Peyer's patch (tissue), 4 donors: Measurements from ENCODE around the gene ZNF764. TPM values are rescaled to one million over a fixed set of nuclear protein-coding genes. Genes with fewer than 3 reads are reported as not detected.
A peak's percentile ranks its signal among the peaks of the same experiment; 100 is the strongest.

Experiments used
- DNase-seq, 3 donors: peaks; one replicate each; pipeline ENCODE4 v3.0.0-alpha.2; 2017 to 2019
- H3K27ac ChIP-seq, 4 donors: fragments of 200-600 bp; sonication (generic); one replicate each; pipeline ENCODE4 v1.5.1; 2016 to 2019
- H3K27me3 ChIP-seq, 2 donors: fragments of 200-600 bp; sonication (generic); one replicate each; pipeline ENCODE4 v1.5.1; 2019
- H3K36me3 ChIP-seq, 3 donors: fragments of 200-600 bp; sonication (generic); one replicate each; pipeline ENCODE4 v1.5.1; 2016 to 2019
- H3K4me1 ChIP-seq, 4 donors: fragments of 200-600 bp; sonication (generic); one replicate each; pipeline ENCODE4 v1.5.1; 2016 to 2019
- H3K4me3 ChIP-seq, 4 donors: fragments of 200-600 bp; sonication (generic); 1 replicate in 3 of 4; 2 replicates in 1 of 4; pipeline ENCODE4 v1.5.1; 2016 to 2019; ENCODE audit warnings: mild to moderate bottlenecking in 1 of 4
- H3K9me3 ChIP-seq, 4 donors: fragments of 200-600 bp; sonication (generic); one replicate each; pipeline ENCODE4 v1.5.1; 2016 to 2019; ENCODE audit warnings: mild to moderate bottlenecking in 1 of 4
- POLR2A ChIP-seq, 2 donors: fragments of 450-650 bp; IDR thresholded peaks; one replicate each; pipeline ENCODE4 v1.5.1; 2017; ENCODE audit warnings: antibody characterized with exemption in 2 of 2, mild to moderate bottlenecking in 2 of 2, moderate library complexity in 2 of 2
- total RNA-seq, 4 donors: library from RNA; depleted of rRNA; stranded (reverse); fragments of >200 nt; gene quantifications; one replicate each; pipeline ENCODE4 v1.1.0, GENCODE V29; 2016
- TF ChIP-seq, protein P1 (sequence below), 6 experiments: fragments of 450-650 bp in 4 of 6; fragments of 200-600 bp in 2 of 6; sonication (generic) in 1 of 6; IDR thresholded peaks; one replicate each; pipeline ENCODE4 v1.5.1; 2017 to 2019; ENCODE audit warnings: antibody characterized with exemption in 6 of 6, mild to moderate bottlenecking in 3 of 6, moderate library complexity in 1 of 6

The ZNF764 gene
- total RNA-seq, 4 donors from 2014 or later: 5.8 to 22.5 (median 19.8) TPM

DNA sequence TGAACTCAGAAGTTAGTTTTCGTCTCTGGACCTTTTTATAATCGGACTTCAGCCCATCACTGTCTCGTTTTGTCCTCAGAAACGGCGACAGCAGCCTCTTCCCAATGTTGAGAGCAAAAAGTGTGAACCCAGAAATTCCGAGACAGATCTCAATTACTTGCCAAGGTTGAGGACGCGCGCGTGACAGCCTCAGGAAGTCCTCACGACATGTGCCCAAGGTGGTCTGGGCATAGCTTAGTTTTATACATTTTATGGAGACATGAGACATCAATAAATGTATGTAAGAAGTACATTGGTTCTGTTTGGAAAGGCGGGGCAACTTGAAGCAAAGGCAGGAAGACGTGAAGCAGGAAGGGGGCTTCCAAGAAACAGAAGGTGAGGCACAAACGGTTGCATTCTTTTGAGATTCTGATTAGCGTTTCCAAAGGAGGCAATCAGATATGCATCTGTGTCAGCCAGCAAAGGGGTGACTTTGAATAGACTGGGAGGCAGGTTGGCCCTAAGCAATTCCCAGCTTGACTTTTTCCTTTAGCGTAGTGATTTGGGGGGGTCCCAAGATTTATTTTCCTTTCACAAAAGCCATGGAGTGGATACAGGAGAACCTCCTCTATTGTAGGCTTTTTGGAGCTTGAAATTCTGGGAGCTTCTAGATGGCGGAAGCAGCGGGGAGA is 22.9 kb downstream of the ZNF764 start:
- Histone ChIP-seq H3K9me3 (no peaks in the 10 kb centered on the region), H3K4me1 (peaks cover 0 to 19% (median 0%) of the 10 kb centered on the region in 4 donors)

DNA sequence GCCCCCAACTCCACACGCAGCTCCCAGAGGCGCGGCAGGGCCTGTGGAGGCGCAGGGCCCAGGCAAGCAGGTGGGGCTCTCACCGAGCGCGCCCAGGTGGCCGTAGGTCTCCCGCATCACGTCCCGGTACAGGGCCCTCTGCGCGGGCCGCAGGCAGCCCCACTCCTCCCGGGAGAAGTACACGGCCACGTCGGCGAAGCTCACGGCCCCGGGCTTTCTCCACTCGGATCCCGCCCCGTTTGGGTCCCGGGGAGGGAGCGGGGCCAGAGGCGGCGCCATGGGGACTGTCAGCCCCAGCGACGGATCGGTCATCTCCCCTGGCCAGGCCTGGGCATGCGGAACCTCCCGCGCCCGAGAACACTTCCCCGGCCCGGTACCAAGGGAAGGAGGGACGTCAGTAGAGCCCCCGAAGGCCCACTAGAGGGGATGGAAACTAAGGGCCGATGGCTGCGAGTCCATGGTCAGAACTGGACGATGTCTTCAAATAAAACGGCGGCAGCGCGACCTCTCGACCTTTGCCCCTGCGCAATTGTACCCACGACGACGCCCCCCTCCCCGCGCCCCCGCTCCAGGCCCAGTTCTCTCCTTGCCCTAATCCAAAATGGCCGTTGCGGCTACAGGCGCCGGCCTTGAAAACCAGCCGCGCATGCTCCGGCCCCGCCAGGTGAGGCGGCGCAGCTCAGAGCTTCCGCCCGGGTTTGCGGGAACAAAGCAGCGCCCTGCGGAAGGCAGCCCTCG is 23.6 kb downstream of the ZNF764 start, which contains the start of gene ZNF747:
Gene ZNF747, minus strand, starts transcription at position 491 of the 738 bp plus-strand sequence. Its CDS starts 179 bp downstream, at position 312.
- peak; percentile 38 to 60 for TF ChIP-seq POLR2A (IDR thresholded peaks at IDR 0.05)
- TF ChIP-seq, protein P1, sequence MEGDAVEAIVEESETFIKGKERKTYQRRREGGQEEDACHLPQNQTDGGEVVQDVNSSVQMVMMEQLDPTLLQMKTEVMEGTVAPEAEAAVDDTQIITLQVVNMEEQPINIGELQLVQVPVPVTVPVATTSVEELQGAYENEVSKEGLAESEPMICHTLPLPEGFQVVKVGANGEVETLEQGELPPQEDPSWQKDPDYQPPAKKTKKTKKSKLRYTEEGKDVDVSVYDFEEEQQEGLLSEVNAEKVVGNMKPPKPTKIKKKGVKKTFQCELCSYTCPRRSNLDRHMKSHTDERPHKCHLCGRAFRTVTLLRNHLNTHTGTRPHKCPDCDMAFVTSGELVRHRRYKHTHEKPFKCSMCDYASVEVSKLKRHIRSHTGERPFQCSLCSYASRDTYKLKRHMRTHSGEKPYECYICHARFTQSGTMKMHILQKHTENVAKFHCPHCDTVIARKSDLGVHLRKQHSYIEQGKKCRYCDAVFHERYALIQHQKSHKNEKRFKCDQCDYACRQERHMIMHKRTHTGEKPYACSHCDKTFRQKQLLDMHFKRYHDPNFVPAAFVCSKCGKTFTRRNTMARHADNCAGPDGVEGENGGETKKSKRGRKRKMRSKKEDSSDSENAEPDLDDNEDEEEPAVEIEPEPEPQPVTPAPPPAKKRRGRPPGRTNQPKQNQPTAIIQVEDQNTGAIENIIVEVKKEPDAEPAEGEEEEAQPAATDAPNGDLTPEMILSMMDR (IDR thresholded peaks at IDR 0.05): peak in 2 of 6 experiments; percentile 5 to 7
- H3K27me3 ChIP-seq: no peaks in the 10 kb centered on the region
- H3K4me1 ChIP-seq: peaks cover 0 to 19% (median 0%) of the 10 kb centered on the region in 4 donors
- peak; percentile 91 to 97 (median 94) for DNase-seq
- H3K9me3 ChIP-seq: no peaks in the 10 kb centered on the region
- H3K4me3 ChIP-seq: peak within 1 kb of the TSS; percentile 54 to 79 (median 72)
- peak within 1 kb of the TSS; percentile 90 to 96 (median 94) for H3K27ac ChIP-seq
- peaks cover 0 to 15% (median 0%) of the 10 kb centered on the region in 3 donors for H3K36me3 ChIP-seq

More for the DNA sequence above, 22.9 kb downstream of the ZNF764 start:
- TF ChIP-seq POLR2A (IDR thresholded peaks at IDR 0.05): no peak
- TF ChIP-seq, protein P1 (IDR thresholded peaks at IDR 0.05): no peak
- peak overlapping the region; percentile 54 to 79 (median 72) for H3K4me3 ChIP-seq
- peaks cover 0 to 15% (median 0%) of the 10 kb centered on the region in 3 donors for H3K36me3 ChIP-seq
- peak overlapping the region; percentile 90 to 96 (median 94) for H3K27ac ChIP-seq
- DNase-seq: no peak
- no peaks in the 10 kb centered on the region for H3K27me3 ChIP-seq

DNA sequence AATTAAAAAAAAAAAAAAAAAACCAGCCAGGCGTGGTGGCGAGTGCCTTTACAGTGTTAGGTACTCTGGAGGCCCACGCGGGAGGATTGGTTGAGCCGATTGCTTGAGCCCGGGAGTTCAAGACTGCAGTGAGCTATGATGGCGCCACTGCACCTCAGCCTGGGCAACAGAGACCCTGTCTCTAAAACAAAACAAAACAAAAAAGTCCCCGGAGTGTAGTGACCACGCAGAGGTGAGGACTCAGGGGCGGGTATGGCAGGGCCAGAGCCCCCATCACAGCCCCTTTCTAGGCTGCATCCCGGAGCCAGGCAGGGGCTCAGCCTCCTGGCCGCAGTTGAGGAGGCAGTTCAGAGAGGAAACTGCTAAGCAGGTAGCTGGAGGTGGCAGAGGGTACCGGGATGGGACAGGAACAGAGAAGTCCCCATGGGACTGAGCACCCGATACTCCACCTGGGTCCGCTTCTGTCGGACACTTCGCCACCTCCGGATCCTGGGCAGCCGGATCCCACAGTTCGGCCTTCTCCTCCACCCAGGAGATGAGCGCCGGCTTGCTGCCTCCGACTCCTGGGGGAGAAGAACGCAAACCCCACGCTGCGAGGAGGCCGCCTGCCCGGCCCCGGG is 24.3 kb downstream of the ZNF764 start:
- Histone ChIP-seq H3K9me3 (no peaks in the 10 kb centered on the region), H3K27me3 (no peaks in the 10 kb centered on the region), H3K4me3 (peak overlapping the region; percentile 54 to 79 (median 72)), H3K27ac (peak overlapping the region; percentile 90 to 96 (median 94)), H3K4me1 (peaks cover 0 to 19% (median 0%) of the 10 kb centered on the region in 4 donors), H3K36me3 (peaks cover 0 to 15% (median 0%) of the 10 kb centered on the region in 3 donors)
- no peak for TF ChIP-seq POLR2A (IDR thresholded peaks at IDR 0.05)
- TF ChIP-seq, protein P1 (IDR thresholded peaks at IDR 0.05): no peak
- no peak for DNase-seq

DNA sequence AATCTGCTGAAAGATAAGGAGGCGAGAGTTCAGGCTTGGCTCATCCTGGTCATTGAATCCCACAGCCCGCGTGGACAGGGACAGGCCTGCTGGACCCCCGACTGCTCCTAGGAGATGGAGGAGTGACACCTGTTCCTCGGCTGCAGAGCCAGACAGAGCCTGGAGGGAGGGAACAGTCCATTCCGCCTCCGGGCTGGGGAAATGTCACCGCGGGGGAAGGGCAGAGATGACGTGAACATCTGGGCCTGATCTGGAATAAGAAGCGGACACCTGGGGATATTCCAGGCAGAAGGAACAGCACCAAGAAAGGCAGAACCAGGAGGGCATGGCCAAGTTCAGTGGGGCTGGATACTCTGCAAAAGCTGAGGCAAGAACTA is 25.0 kb downstream of the ZNF764 start:
- no peak for TF ChIP-seq POLR2A (IDR thresholded peaks at IDR 0.05)
- TF ChIP-seq, protein P1 (IDR thresholded peaks at IDR 0.05): no peak
- Histone ChIP-seq H3K27me3 (no peaks in the 10 kb centered on the region), H3K36me3 (peaks cover 0 to 15% (median 0%) of the 10 kb centered on the region in 3 donors), H3K4me1 (peaks cover 0 to 19% (median 0%) of the 10 kb centered on the region in 4 donors), H3K27ac (no peak overlapping the region), H3K4me3 (peak overlapping the region in 2 of 4 donors; percentile 71 to 79), H3K9me3 (no peaks in the 10 kb centered on the region)
- DNase-seq: no peak
